ENCODE data around the gene CRYBG3.

- no peak for TF ChIP-seq CTCF (IDR thresholded peaks at IDR 0.05)
- no peak for TF ChIP-seq POLR2A (IDR thresholded peaks at IDR 0.05)
Measured at GRCh38 chr3:97948351-97949109, 126.7 kb downstream of the CRYBG3 start.

Measured in esophagus squamous epithelium (tissue), 4 donors.